Upper lobe of right lung (tissue), 1 donor: ENCODE results near the gene HDAC7. TPM values are rescaled to one million over a fixed set of nuclear protein-coding genes. Genes with fewer than 3 reads are reported as not detected.
"Not testable (repeated sequence)": the region's sequence is repeated elsewhere in the genome, so short reads cannot be mapped to it uniquely, and the experiment has no call there.

Experiments used
- ATAC-seq: fragments of 200-7000 bp; cut with Tn5 transposase; one replicate; pipeline ENCODE4 v1.9.1; 2020; ENCODE audit warnings: mild to moderate bottlenecking, moderate library complexity
- DNase-seq: peaks from one replicate; pipeline ENCODE4 v3.0.0-alpha.2; 2020
- H3K27ac ChIP-seq: fragments of 200-600 bp; one replicate; pipeline ENCODE4 v1.8.0; 2022
- H3K27me3 ChIP-seq: fragments of 200-600 bp; one replicate; pipeline ENCODE4 v1.8.0; 2022; ENCODE audit warnings: mild to moderate bottlenecking
- H3K36me3 ChIP-seq: fragments of 200-600 bp; one replicate; pipeline ENCODE4 v1.8.0; 2022
- H3K4me1 ChIP-seq: fragments of 200-600 bp; one replicate; pipeline ENCODE4 v1.8.0; 2022
- H3K4me3 ChIP-seq: fragments of 200-600 bp; one replicate; pipeline ENCODE4 v1.8.0; 2022; ENCODE audit warnings: mild to moderate bottlenecking
- H3K9me3 ChIP-seq: fragments of 200-600 bp; one replicate; pipeline ENCODE4 v1.8.0; 2022
- intact Hi-C: fragments of 100-400 bp; cut with DNase I; formaldehyde crosslinking; loops from one replicate; pipeline ENCODE4 v1.11.0; 2022
- total RNA-seq: library from RNA; stranded (reverse); fragmentation: NEBNext Ultra II Directional; extraction: Animal tissue kit (Norgen Biotek cat#: 25700); gene quantifications from one replicate; pipeline ENCODE4 v1.2.1, GENCODE V29; 2021
- TF ChIP-seq, protein P1 (sequence below): fragments of 200-600 bp; IDR thresholded peaks from one replicate; pipeline ENCODE4 v1.8.0; 2022; ENCODE audit warnings: antibody characterized with exemption
- donor health status: DM: no; HTN: yes; CAD: no; lungs with severe emphysema.

Gene HDAC7
- total RNA-seq, 1 donor from 2014 or later: 135 TPM

DNA sequence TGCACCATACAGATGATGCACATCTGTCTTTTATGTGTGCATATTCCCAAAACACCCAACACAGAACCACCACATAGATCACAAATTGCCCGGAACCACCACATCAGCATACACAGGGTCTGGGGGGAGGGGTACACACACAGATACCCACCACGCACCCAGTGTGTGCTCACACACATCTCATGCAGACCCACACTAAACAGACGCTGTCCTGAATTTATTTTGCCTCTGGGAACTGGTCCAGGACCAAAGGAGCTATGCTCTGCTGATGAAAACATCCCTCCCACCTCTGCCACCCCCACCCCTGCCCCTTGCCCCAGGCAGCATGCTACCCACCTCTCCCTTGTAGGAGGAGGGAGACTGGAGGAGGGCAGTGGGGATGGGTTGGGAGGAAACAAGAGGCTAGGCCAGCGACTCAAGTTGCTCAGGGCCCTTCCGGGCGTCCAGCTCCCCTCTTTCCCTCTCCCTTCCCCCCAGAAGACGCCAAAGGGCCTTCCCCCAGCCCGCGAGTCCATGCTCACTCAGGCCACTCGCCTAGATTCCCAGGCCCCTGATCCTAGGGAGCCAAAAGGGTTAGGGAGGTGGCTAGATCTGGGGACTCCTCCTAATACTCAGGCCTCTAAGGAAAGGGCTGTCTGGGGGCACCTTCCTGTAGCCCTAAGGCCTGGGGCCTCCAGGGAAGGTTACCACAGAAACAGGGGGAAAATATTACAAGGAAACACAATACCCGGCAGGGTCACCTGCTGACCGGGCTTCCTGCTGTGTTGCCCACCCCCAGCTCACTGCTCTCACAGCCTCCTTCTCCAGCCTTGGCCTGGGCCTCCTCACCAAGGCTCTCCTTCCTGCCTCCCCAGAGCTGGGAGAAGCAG is 3.1 kb downstream of the HDAC7 start:
- peak; percentile 53 for DNase-seq
- TF ChIP-seq, protein P1, sequence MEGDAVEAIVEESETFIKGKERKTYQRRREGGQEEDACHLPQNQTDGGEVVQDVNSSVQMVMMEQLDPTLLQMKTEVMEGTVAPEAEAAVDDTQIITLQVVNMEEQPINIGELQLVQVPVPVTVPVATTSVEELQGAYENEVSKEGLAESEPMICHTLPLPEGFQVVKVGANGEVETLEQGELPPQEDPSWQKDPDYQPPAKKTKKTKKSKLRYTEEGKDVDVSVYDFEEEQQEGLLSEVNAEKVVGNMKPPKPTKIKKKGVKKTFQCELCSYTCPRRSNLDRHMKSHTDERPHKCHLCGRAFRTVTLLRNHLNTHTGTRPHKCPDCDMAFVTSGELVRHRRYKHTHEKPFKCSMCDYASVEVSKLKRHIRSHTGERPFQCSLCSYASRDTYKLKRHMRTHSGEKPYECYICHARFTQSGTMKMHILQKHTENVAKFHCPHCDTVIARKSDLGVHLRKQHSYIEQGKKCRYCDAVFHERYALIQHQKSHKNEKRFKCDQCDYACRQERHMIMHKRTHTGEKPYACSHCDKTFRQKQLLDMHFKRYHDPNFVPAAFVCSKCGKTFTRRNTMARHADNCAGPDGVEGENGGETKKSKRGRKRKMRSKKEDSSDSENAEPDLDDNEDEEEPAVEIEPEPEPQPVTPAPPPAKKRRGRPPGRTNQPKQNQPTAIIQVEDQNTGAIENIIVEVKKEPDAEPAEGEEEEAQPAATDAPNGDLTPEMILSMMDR: no peak
- H3K36me3 ChIP-seq: no peaks in the 10 kb centered on the region
- no peak for ATAC-seq
- H3K9me3 ChIP-seq: no peaks in the 10 kb centered on the region
- H3K27me3 ChIP-seq: no peaks in the 10 kb centered on the region
- peak overlapping the region; percentile 82 for H3K4me3 ChIP-seq
- H3K4me1 ChIP-seq: peaks cover 80% of the 10 kb centered on the region
- peak overlapping the region; percentile 97 for H3K27ac ChIP-seq
- intact Hi-C loops: no loop called here

GRCh38 chr12:47815447-47815846 is 4.3 kb downstream of the HDAC7 start:
- not testable (repeated sequence) for DNase-seq

DNA sequence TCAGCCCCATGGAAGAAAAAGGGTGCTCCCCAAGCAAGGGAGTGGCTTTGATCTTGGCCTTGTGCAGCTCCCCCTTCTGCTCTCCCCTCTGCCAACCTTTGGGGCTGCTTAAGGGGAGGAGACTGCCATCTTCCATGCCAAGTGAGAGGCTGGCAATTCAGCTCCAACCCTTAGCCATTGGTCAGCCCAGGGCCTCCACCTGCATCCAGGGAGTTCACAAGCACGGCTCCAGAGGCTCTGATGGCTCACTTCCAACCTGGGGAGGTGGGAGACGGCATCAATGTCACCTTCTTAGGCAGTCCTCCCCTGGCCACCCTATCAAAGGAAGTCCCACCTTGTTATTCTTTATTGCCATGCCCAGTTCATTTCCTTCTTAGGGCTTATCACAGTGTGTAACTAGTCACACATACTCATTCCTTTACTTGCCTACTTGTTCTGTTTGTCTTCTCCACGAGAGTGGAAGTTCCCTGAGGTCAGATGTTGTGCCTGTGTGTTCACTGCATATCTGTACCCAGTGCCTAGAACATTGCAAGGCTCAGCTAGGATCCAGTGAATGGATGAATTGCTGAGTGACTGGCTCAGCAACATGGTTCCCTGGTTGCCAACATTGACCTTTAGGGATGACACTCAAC is 5.0 kb downstream of the HDAC7 start:
- Histone ChIP-seq H3K4me3 (no peak overlapping the region), H3K27ac (peak overlapping the region; percentile 97), H3K4me1 (peaks cover 89% of the 10 kb centered on the region), H3K9me3 (no peaks in the 10 kb centered on the region), H3K36me3 (no peaks in the 10 kb centered on the region), H3K27me3 (no peaks in the 10 kb centered on the region)
- DNase-seq (no peak), ATAC-seq (no peak)
- intact Hi-C loops: no loop called here
- TF ChIP-seq, protein P1: no peak

More at GRCh38 chr12:47815447-47815846, 4.3 kb downstream of the HDAC7 start:
- H3K27me3 ChIP-seq, ATAC-seq, intact Hi-C loops, H3K4me3 ChIP-seq, H3K9me3 ChIP-seq, H3K36me3 ChIP-seq: not testable (repeated sequence)
- H3K4me1 ChIP-seq: peaks cover 82% of the 10 kb centered on the region
- H3K27ac ChIP-seq: peak overlapping the region; percentile 97

- no peaks in the 10 kb centered on the region for H3K9me3 ChIP-seq
- ATAC-seq (peak; percentile 10), DNase-seq (no peak)
- H3K4me1 ChIP-seq: peaks cover 97% of the 10 kb centered on the region
- no peaks in the 10 kb centered on the region for H3K36me3 ChIP-seq
- peak overlapping the region; percentile 45 for H3K4me3 ChIP-seq
- H3K27me3 ChIP-seq: no peaks in the 10 kb centered on the region
- intact Hi-C loops: no loop called here
- H3K27ac ChIP-seq: peak overlapping the region; percentile 97
- TF ChIP-seq, protein P1: no peak
These were observed 6.0 kb downstream of the HDAC7 start for GRCh38 chr12:47813511-47814196.

GRCh38 chr12:47812797-47813510 is 6.7 kb downstream of the HDAC7 start:
- no peaks in the 10 kb centered on the region for H3K27me3 ChIP-seq
- H3K9me3 ChIP-seq: no peaks in the 10 kb centered on the region
- H3K36me3 ChIP-seq: no peaks in the 10 kb centered on the region
- peak overlapping the region; percentile 45 for H3K4me3 ChIP-seq
- ATAC-seq (peak; percentile 88), DNase-seq (peak; percentile 95)
- TF ChIP-seq, protein P1: no peak
- intact Hi-C loops: no loop called here
- peak overlapping the region; percentile 97 for H3K27ac ChIP-seq
- peaks cover 97% of the 10 kb centered on the region for H3K4me1 ChIP-seq
